ENCODE data around the gene BORCS5. TPM values are rescaled to one million over a fixed set of nuclear protein-coding genes. Genes with fewer than 3 reads are reported as not detected.

Gene BORCS5
- total and polyA plus RNA-seq, 7 donors: 4.3 to 13.3 (median 11.0) TPM

DNA sequence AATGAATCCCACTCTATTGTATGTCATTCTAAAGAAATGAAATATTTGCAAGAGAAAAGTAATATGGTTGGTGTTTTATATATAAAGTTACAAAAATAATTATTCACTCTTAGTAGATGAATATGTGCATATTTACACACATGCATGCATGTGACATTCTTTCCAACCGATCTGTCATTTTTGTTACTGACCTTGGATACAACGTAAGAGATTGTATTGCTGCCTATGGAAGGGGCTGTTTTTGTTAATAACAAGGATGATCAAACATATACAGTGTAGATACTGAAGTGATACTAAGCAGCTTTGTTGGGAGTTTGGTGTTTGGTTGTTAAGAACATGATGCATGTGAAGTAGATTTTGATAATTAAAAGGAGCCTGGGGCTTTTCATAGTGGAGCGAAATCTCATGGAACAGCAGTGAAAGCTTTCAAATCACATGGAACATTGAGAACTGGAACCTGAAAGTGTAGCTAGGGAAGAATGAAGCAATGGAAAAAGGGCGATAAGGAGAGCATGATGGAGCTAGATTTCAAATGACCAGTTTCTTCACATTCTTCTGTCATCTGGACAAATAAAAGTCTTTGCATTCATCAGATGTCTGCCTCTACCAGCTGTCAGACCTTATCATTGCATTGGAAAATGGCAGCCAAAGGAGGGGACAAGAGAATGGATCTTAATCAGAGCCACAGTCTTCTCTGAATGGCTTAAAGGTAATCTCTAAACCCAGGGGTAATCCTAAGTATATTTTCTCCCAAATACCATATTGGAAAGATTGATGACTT, 10.0 kb downstream of the BORCS5 start:
- no peak for ATAC-seq
- Histone ChIP-seq H3K27me3 (ENCODE audit: insufficient read depth in 3 of 3, low read length in 2 of 3) (no peaks in the 10 kb centered on the region), H3K36me3 (ENCODE audit: insufficient read depth in 1 of 2, low read depth in 1 of 2) (peaks cover 0 to 25% of the 10 kb centered on the region in 2 donors), H3K9me3 (no peaks in the 10 kb centered on the region), H3K4me3 (no peak overlapping the region), H3K27ac (no peak overlapping the region), H3K4me1 (no peaks in the 10 kb centered on the region)
- TF ChIP-seq, protein P1, sequence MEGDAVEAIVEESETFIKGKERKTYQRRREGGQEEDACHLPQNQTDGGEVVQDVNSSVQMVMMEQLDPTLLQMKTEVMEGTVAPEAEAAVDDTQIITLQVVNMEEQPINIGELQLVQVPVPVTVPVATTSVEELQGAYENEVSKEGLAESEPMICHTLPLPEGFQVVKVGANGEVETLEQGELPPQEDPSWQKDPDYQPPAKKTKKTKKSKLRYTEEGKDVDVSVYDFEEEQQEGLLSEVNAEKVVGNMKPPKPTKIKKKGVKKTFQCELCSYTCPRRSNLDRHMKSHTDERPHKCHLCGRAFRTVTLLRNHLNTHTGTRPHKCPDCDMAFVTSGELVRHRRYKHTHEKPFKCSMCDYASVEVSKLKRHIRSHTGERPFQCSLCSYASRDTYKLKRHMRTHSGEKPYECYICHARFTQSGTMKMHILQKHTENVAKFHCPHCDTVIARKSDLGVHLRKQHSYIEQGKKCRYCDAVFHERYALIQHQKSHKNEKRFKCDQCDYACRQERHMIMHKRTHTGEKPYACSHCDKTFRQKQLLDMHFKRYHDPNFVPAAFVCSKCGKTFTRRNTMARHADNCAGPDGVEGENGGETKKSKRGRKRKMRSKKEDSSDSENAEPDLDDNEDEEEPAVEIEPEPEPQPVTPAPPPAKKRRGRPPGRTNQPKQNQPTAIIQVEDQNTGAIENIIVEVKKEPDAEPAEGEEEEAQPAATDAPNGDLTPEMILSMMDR (IDR thresholded peaks at IDR 0.05): no peak
- intact Hi-C loops (cut with DNase I): no loop called here
- 86 to 93% (median 90%) methylated on average over 4 of the region's 4 CpGs for WGBS, 3 donors
- DNase-seq: no peak

DNA sequence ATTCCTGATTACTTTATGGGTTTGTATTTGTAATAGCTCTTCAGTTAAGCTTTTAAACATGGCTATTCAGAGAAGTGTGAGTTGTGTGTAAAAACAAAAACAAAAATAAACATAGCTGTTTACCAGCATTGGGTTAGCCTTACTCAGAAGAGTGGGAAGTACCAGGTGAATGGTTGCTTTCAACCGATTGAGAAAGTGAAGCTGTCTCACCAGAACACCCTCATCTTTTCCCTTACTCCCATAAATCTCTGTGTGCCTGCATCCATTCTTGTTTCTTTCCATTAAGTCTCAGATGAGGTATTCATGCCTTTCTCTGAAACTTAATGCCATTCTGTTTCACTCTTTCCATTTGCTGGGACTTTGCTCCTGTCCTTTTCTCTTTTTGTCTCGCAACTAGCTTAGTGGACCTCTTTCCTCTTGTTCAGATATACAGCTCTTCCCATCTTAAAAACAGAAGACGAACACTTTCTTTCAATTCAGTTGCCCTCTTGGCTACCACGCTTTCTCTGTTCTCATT, 10.7 kb downstream of the BORCS5 start:
- H3K4me3 ChIP-seq: no peak overlapping the region
- no peaks in the 10 kb centered on the region for H3K4me1 ChIP-seq
- TF ChIP-seq, protein P1 (IDR thresholded peaks at IDR 0.05): no peak
- ATAC-seq (no peak), DNase-seq (no peak)
- H3K36me3 ChIP-seq (ENCODE audit: insufficient read depth in 1 of 2, low read depth in 1 of 2): peaks cover 0 to 23% of the 10 kb centered on the region in 2 donors
- WGBS, 3 donors: 86 to 96% (median 88%) methylated on average over 4 of the region's 4 CpGs
- H3K27ac ChIP-seq: no peak overlapping the region
- H3K27me3 ChIP-seq (ENCODE audit: insufficient read depth in 3 of 3, low read length in 2 of 3): no peaks in the 10 kb centered on the region
- intact Hi-C loops (cut with DNase I): no loop called here
- H3K9me3 ChIP-seq: no peaks in the 10 kb centered on the region

DNA sequence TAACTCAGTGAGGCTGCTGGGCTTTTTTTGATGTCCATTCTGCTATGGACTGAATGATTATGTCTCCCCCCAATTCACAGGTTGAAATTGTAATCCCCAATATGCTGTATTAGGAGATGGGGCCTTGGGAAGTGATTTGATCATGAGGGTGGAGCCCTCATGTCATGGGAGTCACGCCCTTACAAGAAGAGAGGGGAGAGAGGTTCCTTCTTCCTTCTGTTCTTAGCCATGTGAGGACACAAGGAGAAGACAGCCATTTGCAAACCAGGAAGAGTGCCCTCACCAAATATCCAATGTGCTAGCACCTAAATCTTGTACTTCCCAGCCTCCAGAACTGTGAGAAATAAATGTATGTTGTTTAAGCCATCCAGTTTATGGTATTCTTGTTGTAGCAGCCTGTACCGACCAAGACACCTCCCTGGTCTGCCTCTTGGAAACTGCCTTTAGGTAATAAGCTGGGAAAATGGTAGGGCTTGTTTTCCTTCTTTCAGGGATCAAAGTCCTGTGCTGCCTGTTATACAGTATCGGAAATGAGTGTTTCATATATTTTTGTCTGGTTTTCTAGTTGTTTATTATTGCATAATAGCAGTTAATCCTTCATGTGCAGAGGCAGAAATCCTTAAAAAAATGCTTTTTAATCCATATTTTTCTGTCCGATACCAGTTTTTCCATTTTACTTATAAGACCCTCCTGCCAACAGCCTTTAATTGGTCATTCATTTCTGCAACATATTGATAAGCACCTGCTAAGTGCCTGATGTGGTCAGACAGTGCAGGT, 16.3 kb downstream of the BORCS5 start:
- no peak for DNase-seq
- TF ChIP-seq, protein P1 (IDR thresholded peaks at IDR 0.05): no peak
- no peak for ATAC-seq
- H3K4me3 ChIP-seq: no peak overlapping the region
- no peaks in the 10 kb centered on the region for H3K27me3 ChIP-seq (ENCODE audit: insufficient read depth in 3 of 3, low read length in 2 of 3)
- no peaks in the 10 kb centered on the region for H3K4me1 ChIP-seq
- no peak overlapping the region for H3K27ac ChIP-seq
- WGBS, 3 donors: 90 to 92% (median 92%) methylated on average over 4 of the region's 4 CpGs
- H3K36me3 ChIP-seq (ENCODE audit: insufficient read depth in 1 of 2, low read depth in 1 of 2): peaks cover 0 to 12% of the 10 kb centered on the region in 2 donors
- intact Hi-C loops (cut with DNase I): no loop called here
- no peaks in the 10 kb centered on the region for H3K9me3 ChIP-seq

DNA sequence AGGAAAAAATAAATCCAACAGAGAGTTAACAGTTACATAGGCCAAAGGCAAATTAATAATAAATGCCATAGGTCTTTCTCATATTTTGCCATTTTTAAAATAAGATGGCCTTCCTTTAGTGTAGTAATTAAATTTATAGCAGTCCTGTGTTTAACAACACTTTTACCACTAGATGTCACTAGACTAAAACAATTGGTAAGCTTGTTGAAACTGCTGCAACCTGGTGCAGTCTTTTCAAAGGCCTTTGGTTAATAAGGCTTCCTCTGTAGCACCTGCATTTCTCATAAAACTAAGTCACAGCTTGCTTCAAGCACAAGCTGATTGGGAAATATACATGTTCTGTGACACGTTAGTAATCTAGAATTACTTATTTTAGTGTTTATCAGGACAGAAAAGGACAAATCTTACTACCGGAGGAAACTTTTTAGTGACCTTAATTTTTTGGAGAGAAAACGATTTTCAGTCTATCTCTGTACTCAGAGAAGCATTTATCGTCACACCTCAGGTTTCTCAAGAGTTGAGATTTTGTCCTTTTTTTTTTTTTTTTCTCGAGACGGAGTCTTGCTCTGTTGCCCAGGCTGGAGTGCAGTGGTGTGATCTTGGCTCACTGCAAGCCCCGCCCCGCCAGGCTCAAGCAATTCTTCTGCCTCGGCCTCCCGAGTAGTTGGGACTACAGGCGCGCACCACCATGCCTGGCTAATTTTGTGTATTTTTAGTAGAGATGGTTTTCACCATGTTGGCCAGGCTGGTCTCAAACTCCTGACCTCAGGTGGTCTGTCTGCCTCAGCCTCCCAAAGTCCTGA, 20.0 kb downstream of the BORCS5 start:
- no peaks in the 10 kb centered on the region for H3K9me3 ChIP-seq
- ATAC-seq (peak; percentile 76 to 92 (median 82)), DNase-seq (no peak)
- H3K36me3 ChIP-seq (ENCODE audit: insufficient read depth in 1 of 2, low read depth in 1 of 2): peaks cover 0 to 6% of the 10 kb centered on the region in 2 donors
- no peak overlapping the region for H3K4me3 ChIP-seq
- no peak overlapping the region for H3K27ac ChIP-seq
- TF ChIP-seq, protein P1 (IDR thresholded peaks at IDR 0.05): peak; percentile 79
- 77 to 80% (median 80%) methylated on average over 12 of the region's 12 CpGs for WGBS, 3 donors
- no peaks in the 10 kb centered on the region for H3K27me3 ChIP-seq (ENCODE audit: insufficient read depth in 3 of 3, low read length in 2 of 3)
- H3K4me1 ChIP-seq: peaks cover 5% of the 10 kb centered on the region
- intact Hi-C loops (cut with DNase I): loop anchor here (1.0 to 5.0 kb wide), 5 partner anchors 187 to 330 kb away; no protein-coding TSS in a partner anchor

All from psoas muscle (tissue), 8 donors.